Sigmoid colon (tissue), 4 donors: Measurements from ENCODE around the gene CLHC1.

Source experiments
- EP300 ChIP-seq, 4 donors: sonication (generic); formaldehyde crosslinking; IDR thresholded peaks; one replicate each; pipeline ENCODE4 v1.6.1; 2017; ENCODE audit warnings: antibody characterized with exemption in 4 of 4
- POLR2A ChIP-seq, 2 donors: fragments of 450-650 bp; IDR thresholded peaks; one replicate each; pipeline ENCODE4 v1.6.1; 2016; ENCODE audit warnings: antibody characterized with exemption in 2 of 2, mild to moderate bottlenecking in 2 of 2, moderate library complexity in 2 of 2
- TF ChIP-seq, protein P1 (sequence below), 4 experiments: fragments of 450-650 bp in 3 of 4; fragments of 200-600 bp in 1 of 4; IDR thresholded peaks; one replicate each; pipeline ENCODE4 v1.5.1; 2016 to 2019; ENCODE audit warnings: antibody characterized with exemption in 4 of 4, mild to moderate bottlenecking in 3 of 4, moderate library complexity in 2 of 4

GRCh38 chr2:55204536-55204935 is 27.6 kb downstream of the CLHC1 start:
- TF ChIP-seq, protein P1, sequence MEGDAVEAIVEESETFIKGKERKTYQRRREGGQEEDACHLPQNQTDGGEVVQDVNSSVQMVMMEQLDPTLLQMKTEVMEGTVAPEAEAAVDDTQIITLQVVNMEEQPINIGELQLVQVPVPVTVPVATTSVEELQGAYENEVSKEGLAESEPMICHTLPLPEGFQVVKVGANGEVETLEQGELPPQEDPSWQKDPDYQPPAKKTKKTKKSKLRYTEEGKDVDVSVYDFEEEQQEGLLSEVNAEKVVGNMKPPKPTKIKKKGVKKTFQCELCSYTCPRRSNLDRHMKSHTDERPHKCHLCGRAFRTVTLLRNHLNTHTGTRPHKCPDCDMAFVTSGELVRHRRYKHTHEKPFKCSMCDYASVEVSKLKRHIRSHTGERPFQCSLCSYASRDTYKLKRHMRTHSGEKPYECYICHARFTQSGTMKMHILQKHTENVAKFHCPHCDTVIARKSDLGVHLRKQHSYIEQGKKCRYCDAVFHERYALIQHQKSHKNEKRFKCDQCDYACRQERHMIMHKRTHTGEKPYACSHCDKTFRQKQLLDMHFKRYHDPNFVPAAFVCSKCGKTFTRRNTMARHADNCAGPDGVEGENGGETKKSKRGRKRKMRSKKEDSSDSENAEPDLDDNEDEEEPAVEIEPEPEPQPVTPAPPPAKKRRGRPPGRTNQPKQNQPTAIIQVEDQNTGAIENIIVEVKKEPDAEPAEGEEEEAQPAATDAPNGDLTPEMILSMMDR (IDR thresholded peaks at IDR 0.05): no peak
- TF ChIP-seq EP300 (IDR thresholded peaks at IDR 0.05): no peak
- no peak for TF ChIP-seq POLR2A (IDR thresholded peaks at IDR 0.05)
